ENCODE results near the gene USP17L30. TPM values are rescaled to one million over a fixed set of nuclear protein-coding genes. Genes with fewer than 3 reads are reported as not detected.
A peak's percentile ranks its signal among the peaks of the same experiment; 100 is the strongest.
"Not testable (repeated sequence)": the region's sequence is repeated elsewhere in the genome, so short reads cannot be mapped to it uniquely, and the experiment has no call there.

Gene USP17L30, protein sequence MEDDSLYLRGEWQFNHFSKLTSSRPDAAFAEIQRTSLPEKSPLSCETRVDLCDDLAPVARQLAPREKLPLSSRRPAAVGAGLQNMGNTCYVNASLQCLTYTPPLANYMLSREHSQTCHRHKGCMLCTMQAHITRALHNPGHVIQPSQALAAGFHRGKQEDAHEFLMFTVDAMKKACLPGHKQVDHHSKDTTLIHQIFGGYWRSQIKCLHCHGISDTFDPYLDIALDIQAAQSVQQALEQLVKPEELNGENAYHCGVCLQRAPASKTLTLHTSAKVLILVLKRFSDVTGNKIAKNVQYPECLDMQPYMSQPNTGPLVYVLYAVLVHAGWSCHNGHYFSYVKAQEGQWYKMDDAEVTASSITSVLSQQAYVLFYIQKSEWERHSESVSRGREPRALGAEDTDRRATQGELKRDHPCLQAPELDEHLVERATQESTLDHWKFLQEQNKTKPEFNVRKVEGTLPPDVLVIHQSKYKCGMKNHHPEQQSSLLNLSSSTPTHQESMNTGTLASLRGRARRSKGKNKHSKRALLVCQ
- total RNA-seq: not detected
- polyA plus RNA-seq: not detected
- long read RNA-seq, donor 1: 0 reads
- long read RNA-seq, donor 2: 0 reads
- long read RNA-seq, donor 3: 0 reads

DNA sequence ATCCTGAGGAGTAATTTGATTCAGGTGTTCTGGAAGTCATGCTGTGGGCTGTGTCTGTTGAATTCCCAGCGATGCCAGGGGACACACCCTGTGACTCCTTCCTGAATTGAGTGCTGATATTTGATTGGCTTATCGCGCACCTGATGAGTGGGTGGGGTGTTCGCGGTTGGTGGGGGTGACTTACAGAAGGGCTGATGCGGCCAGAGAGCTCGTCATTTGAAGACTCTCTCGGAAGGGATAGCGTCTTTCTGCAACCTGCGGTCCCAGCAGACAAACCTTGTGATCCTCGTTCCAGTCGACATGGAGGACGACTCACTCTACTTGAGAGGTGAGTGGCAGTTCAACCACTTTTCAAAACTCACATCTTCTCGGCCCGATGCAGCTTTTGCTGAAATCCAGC, at the start of gene USP17L30:
Gene USP17L30 (plus strand): TSS at position 301 of the 400 bp plus-strand sequence. CDS start 0 bp downstream, at position 301.
- H3K27me3 ChIP-seq; ATAC-seq; H3K27ac ChIP-seq; H3K4me1 ChIP-seq; H3K36me3 ChIP-seq; DNase-seq; H3K9me3 ChIP-seq; H3K4me3 ChIP-seq; intact Hi-C loops (cut with DNase I): not testable (repeated sequence)
- no CpG with 5 or more reads among the region's 15 CpGs for WGBS, 4 donors

DNA sequence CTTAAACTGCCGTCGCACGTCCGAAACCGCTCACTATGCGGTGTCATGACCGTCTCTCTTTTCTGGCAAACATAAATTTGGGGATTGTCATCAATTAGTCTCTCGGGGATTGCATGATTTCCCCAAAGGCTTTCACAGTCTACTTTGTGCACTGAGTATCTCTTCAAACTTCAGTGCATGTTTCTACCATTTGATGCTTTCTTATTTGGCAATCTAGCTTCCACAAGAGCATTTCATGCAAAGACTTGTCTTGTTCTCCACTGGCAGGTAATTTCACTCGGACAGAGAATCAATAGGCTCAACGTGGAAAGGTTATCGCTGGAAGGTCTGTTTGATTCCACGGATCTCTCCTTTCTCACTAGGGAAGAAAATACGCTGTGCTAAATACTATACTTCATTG, 38.7 kb upstream of the USP17L30 start:
- H3K4me1 ChIP-seq; ATAC-seq; H3K27ac ChIP-seq; DNase-seq; H3K4me3 ChIP-seq; intact Hi-C loops (cut with DNase I); H3K27me3 ChIP-seq; H3K9me3 ChIP-seq; H3K36me3 ChIP-seq: not testable (repeated sequence)
- WGBS, 4 donors: 77 to 86% (median 85%) methylated on average over 1 to 5 of the region's 13 CpGs

DNA sequence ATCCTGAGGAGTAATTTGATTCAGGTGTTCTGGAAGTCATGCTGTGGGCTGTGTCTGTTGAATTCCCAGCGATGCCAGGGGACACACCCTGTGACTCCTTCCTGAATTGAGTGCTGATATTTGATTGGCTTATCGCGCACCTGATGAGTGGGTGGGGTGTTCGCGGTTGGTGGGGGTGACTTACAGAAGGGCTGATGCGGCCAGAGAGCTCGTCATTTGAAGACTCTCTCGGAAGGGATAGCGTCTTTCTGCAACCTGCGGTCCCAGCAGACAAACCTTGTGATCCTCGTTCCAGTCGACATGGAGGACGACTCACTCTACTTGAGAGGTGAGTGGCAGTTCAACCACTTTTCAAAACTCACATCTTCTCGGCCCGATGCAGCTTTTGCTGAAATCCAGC, 38.1 kb upstream of the USP17L30 start, which contains the start of gene USP17L24:
Gene USP17L24 (plus strand): TSS at position 301 of the 400 bp plus-strand sequence. CDS start 0 bp downstream, at position 301.
- H3K36me3 ChIP-seq; H3K4me1 ChIP-seq; H3K9me3 ChIP-seq; DNase-seq; H3K27me3 ChIP-seq; H3K4me3 ChIP-seq; H3K27ac ChIP-seq; ATAC-seq; intact Hi-C loops (cut with DNase I): not testable (repeated sequence)
- no CpG with 5 or more reads among the region's 15 CpGs for WGBS, 4 donors

DNA sequence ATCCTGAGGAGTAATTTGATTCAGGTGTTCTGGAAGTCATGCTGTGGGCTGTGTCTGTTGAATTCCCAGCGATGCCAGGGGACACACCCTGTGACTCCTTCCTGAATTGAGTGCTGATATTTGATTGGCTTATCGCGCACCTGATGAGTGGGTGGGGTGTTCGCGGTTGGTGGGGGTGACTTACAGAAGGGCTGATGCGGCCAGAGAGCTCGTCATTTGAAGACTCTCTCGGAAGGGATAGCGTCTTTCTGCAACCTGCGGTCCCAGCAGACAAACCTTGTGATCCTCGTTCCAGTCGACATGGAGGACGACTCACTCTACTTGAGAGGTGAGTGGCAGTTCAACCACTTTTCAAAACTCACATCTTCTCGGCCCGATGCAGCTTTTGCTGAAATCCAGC, 33.3 kb upstream of the USP17L30 start, which contains the start of gene USP17L25:
Gene USP17L25 (plus strand): TSS at position 301 of the 400 bp plus-strand sequence. CDS start 0 bp downstream, at position 301.
- intact Hi-C loops (cut with DNase I); H3K27ac ChIP-seq; ATAC-seq; DNase-seq; H3K4me1 ChIP-seq; H3K4me3 ChIP-seq; H3K27me3 ChIP-seq; H3K9me3 ChIP-seq; H3K36me3 ChIP-seq: not testable (repeated sequence)
- no CpG with 5 or more reads among the region's 15 CpGs for WGBS, 4 donors

DNA sequence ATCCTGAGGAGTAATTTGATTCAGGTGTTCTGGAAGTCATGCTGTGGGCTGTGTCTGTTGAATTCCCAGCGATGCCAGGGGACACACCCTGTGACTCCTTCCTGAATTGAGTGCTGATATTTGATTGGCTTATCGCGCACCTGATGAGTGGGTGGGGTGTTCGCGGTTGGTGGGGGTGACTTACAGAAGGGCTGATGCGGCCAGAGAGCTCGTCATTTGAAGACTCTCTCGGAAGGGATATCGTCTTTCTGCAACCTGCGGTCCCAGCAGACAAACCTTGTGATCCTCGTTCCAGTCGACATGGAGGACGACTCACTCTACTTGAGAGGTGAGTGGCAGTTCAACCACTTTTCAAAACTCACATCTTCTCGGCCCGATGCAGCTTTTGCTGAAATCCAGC, 28.6 kb upstream of the USP17L30 start, which contains the start of gene USP17L26:
Gene USP17L26 (plus strand): TSS at position 301 of the 400 bp plus-strand sequence. CDS start 0 bp downstream, at position 301.
- ATAC-seq; H3K27me3 ChIP-seq; H3K27ac ChIP-seq; DNase-seq; H3K36me3 ChIP-seq; intact Hi-C loops (cut with DNase I); H3K4me1 ChIP-seq; H3K4me3 ChIP-seq; H3K9me3 ChIP-seq: not testable (repeated sequence)
- 94% methylated on average over 10 of the region's 15 CpGs; no CpG with 5 or more reads in 3 of the 4 donors for WGBS, 4 donors

DNA sequence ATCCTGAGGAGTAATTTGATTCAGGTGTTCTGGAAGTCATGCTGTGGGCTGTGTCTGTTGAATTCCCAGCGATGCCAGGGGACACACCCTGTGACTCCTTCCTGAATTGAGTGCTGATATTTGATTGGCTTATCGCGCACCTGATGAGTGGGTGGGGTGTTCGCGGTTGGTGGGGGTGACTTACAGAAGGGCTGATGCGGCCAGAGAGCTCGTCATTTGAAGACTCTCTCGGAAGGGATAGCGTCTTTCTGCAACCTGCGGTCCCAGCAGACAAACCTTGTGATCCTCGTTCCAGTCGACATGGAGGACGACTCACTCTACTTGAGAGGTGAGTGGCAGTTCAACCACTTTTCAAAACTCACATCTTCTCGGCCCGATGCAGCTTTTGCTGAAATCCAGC, 23.8 kb upstream of the USP17L30 start, which contains the start of gene USP17L5:
Gene USP17L5 (plus strand): TSS at position 301 of the 400 bp plus-strand sequence. CDS start 0 bp downstream, at position 301.
- H3K27me3 ChIP-seq; ATAC-seq; H3K9me3 ChIP-seq; H3K4me3 ChIP-seq; H3K27ac ChIP-seq; DNase-seq; H3K4me1 ChIP-seq; intact Hi-C loops (cut with DNase I); H3K36me3 ChIP-seq: not testable (repeated sequence)
- no CpG with 5 or more reads among the region's 15 CpGs for WGBS, 4 donors

DNA sequence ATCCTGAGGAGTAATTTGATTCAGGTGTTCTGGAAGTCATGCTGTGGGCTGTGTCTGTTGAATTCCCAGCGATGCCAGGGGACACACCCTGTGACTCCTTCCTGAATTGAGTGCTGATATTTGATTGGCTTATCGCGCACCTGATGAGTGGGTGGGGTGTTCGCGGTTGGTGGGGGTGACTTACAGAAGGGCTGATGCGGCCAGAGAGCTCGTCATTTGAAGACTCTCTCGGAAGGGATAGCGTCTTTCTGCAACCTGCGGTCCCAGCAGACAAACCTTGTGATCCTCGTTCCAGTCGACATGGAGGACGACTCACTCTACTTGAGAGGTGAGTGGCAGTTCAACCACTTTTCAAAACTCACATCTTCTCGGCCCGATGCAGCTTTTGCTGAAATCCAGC, 19.1 kb upstream of the USP17L30 start, which contains the start of gene USP17L27:
Gene USP17L27 (plus strand): TSS at position 301 of the 400 bp plus-strand sequence. CDS start 0 bp downstream, at position 301.
- H3K27me3 ChIP-seq; H3K4me1 ChIP-seq; DNase-seq; ATAC-seq; intact Hi-C loops (cut with DNase I); H3K9me3 ChIP-seq; H3K27ac ChIP-seq; H3K4me3 ChIP-seq; H3K36me3 ChIP-seq: not testable (repeated sequence)
- no CpG with 5 or more reads among the region's 15 CpGs for WGBS, 4 donors

DNA sequence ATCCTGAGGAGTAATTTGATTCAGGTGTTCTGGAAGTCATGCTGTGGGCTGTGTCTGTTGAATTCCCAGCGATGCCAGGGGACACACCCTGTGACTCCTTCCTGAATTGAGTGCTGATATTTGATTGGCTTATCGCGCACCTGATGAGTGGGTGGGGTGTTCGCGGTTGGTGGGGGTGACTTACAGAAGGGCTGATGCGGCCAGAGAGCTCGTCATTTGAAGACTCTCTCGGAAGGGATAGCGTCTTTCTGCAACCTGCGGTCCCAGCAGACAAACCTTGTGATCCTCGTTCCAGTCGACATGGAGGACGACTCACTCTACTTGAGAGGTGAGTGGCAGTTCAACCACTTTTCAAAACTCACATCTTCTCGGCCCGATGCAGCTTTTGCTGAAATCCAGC, 14.3 kb upstream of the USP17L30 start, which contains the start of gene USP17L28:
Gene USP17L28 (plus strand): TSS at position 301 of the 400 bp plus-strand sequence. CDS start 0 bp downstream, at position 301.
- H3K4me1 ChIP-seq; H3K36me3 ChIP-seq; H3K27ac ChIP-seq; H3K4me3 ChIP-seq; H3K27me3 ChIP-seq; intact Hi-C loops (cut with DNase I); DNase-seq; ATAC-seq; H3K9me3 ChIP-seq: not testable (repeated sequence)
- no CpG with 5 or more reads among the region's 15 CpGs for WGBS, 4 donors

DNA sequence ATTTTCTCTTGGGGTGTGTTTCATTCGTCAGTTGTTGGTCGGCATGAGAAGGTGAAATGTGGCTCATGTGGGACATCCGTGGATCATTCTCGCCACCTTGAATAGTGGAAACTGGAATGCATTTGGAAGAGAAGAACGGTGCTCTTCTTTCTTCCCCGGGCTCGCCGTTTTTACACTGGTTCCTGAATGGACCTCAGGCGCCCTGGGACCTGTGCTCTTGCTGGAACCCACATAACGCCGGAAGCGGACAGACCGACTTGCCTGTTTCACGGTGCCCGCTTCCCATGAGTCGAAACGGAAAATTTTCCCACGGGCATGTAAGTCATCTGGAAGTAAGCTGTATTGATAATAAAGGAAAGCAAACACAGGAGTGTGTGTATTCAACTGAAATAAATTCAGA, 12.1 kb upstream of the USP17L30 start:
- 92 to 95% methylated on average over 13 of the region's 18 CpGs; no CpG with 5 or more reads in 2 of the 4 donors for WGBS, 4 donors
- H3K27me3 ChIP-seq; H3K27ac ChIP-seq; ATAC-seq; H3K36me3 ChIP-seq; H3K9me3 ChIP-seq; H3K4me1 ChIP-seq; intact Hi-C loops (cut with DNase I); H3K4me3 ChIP-seq: not testable (repeated sequence)
- DNase-seq: peak in 1 of 5 donors; percentile 77

DNA sequence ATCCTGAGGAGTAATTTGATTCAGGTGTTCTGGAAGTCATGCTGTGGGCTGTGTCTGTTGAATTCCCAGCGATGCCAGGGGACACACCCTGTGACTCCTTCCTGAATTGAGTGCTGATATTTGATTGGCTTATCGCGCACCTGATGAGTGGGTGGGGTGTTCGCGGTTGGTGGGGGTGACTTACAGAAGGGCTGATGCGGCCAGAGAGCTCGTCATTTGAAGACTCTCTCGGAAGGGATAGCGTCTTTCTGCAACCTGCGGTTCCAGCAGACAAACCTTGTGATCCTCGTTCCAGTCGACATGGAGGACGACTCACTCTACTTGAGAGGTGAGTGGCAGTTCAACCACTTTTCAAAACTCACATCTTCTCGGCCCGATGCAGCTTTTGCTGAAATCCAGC, 9.6 kb upstream of the USP17L30 start, which contains the start of gene USP17L29:
Gene USP17L29 (plus strand): TSS at position 301 of the 400 bp plus-strand sequence. CDS start 0 bp downstream, at position 301.
- H3K27me3 ChIP-seq; H3K27ac ChIP-seq; H3K4me1 ChIP-seq; DNase-seq; H3K36me3 ChIP-seq; H3K9me3 ChIP-seq; ATAC-seq; intact Hi-C loops (cut with DNase I); H3K4me3 ChIP-seq: not testable (repeated sequence)
- no CpG with 5 or more reads among the region's 15 CpGs for WGBS, 4 donors
